ENCODE measurements around the gene DBNL.
"Not testable (repeated sequence)": the region's sequence is repeated elsewhere in the genome, so short reads cannot be mapped to it uniquely, and the experiment has no call there.

DBNL gene

GRCh38 chr7:44044315-44045225, at the start of gene DBNL:
TSS of gene DBNL (plus strand) at chr7:44044702. CDS start at chr7:44044738, 36 bp downstream.
- DNase-seq = peak; percentile 95

- not testable (repeated sequence) for DNase-seq
Observed at GRCh38 chr7:43997532-43997931, 47.0 kb upstream of the DBNL start, which contains the start of gene SPDYE1. TSS of gene SPDYE1 (plus strand) at chr7:43997897. CDS start at chr7:43999950, 2,053 bp downstream.

DNA sequence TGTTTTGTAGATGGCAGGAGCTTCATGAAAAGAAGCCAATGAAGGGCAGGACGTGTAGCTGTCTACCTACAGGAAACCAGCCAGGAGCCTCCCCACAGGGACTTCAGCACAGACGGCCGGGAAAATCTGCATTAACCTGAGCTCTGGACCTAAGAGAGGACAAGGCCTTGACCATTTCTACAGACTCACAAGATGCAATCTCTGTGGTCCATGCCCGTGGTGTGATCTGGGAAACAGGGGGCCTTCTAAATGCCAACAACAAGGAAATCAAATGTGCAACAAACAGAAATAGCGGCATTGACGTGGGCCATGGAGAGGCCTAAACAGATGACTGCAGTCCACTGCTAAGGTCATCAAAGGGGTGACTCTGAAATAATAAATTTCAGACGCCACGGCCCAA, 32.4 kb upstream of the DBNL start:
- not testable (repeated sequence) for DNase-seq

DNA sequence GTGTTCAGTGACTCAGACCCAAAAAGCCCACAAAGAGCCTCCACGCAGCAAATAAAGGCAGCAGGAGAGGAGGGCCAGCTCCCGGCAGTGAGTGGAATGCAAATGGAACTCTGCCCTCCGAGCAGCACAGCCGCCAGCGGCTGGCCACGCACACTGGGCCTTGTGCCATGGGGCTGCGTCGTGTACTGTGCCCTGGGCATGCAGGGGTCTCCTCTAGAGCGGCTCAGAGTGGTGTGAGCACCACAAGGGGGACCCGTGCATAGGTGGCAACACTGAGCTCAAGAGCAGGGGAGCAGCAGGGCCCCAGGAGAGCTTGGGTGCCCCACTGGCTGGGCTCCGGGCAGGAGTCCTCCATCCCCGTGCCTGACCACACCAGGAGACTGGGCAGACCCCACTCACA, 29.4 kb upstream of the DBNL start:
- not testable (repeated sequence) for DNase-seq

- peak; percentile 99 for DNase-seq
Observed at GRCh38 chr7:44018857-44019807, 25.4 kb upstream of the DBNL start.

- DNase-seq = not testable (repeated sequence)
Observed at GRCh38 chr7:44019825-44020224, 24.7 kb upstream of the DBNL start.

DNA sequence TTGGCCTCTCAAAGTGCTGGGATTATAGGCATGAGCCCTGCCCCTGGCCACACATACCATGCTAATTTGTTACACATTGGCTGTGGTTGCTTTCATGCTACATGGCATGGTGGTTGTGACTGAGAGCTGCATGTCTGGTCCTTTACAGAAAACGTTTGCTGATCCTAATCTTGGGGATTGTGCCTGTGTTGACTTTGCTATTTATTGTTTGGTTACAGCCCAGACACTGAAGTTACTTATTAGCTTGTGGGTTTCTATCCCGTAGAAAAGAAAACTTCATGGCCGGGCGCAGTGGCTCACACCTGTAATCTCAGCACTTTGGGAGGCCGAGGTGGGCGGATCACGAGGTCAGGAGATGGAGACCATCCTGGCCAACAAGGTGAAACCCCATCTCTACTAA, 22.4 kb upstream of the DBNL start:
- DNase-seq = not testable (repeated sequence)

DNA sequence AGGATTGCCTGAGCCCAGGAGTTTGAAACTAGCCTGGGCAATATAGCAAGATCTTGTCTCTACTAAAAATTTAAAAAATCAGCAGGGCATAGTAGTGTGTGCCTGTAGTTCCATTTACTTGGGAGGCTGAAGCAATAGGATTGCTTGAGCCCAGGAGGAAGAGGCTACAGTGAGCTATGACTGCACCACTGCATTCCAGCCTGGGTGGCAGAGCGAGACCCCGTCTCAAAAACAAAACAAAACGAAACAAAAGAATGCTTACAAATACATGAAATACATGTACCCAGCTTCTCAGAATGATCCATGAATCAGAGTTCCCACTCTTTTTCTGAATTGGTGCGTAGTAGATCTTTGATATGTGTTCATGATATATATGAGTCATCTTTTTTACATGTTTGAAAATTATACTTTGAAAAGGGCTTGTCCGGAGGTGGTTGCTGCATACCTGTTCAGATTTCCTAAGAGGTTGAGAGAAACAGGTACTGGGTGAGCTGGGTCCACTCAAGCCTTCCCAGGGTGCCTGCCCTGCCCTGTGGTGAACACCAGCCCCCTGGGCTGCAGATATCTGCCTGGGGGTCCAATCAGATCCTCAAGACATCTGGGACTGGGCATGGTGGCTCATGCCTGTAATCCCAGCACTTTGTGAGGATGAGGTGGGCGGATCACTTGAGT, 21.6 kb upstream of the DBNL start:
- not testable (repeated sequence) for DNase-seq

DNA sequence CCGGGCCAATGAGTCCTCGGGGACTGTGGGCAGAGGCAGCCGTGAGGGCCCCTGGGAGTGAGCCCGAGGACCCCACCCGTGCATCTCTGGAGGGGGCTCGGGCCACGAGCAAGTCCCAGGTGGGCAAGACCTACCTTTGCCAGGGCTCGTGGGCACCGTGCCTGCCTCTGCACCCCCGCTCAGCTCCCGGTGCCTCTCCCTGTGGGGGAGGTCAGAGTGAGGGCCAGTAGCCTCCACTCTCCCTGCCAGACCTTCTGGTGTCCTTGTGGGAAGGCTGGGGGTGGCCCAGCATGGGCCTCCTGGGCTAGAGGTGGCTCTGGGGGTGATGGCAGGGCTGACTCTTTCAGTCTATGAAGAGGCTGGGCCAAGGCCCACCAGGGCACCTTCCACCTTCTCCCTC, 15.1 kb upstream of the DBNL start:
- DNase-seq = not testable (repeated sequence)

DNA sequence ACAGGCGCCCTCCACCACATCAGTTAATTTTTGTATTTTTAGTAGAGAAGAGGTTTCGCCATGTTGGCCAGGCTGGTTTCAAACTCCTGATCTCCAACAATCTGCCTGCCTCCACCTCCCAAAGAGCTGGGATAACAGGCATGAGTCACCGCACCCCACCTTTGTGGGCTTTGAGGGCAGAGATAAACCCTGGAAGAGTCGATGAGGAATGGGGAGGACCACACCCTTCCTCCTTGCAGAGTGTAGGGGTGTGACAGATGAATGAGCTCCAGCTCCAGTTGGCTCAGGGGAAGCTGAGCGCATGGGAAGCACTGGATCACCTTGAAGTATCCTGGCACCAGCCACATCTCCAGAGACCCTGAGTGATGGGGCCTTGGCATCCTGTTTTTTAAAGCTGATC, 14.5 kb upstream of the DBNL start:
- not testable (repeated sequence) for DNase-seq

DNA sequence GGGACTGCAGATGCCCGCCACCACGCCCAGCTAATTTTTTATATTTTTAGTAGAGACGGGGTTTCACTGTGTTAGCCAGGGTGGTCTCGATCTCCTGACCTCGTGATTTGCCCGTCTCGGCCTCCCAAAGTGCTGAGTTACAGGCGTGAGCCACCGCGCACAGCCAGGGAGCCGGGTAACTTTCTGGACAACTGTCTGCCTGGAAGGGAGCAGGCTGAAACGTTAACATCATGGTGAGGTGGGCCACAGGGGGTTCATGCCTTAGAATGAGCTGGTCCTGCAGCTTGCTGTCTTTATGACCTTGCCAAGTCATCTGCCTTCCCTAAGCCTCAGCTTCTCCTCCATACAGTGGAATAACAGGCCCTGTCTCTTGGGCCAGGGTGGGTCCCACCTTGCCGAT, 13.2 kb upstream of the DBNL start:
- DNase-seq = not testable (repeated sequence)

- DNase-seq = not testable (repeated sequence)
Observed at GRCh38 chr7:44032031-44032430, 12.5 kb upstream of the DBNL start.

- DNase-seq = not testable (repeated sequence)
Observed at GRCh38 chr7:44033971-44034844, 10.3 kb upstream of the DBNL start.

GRCh38 chr7:44036364-44036763, 8.1 kb upstream of the DBNL start:
- peak; percentile 56 for DNase-seq

GRCh38 chr7:44037951-44038350, 6.6 kb upstream of the DBNL start:
- not testable (repeated sequence) for DNase-seq

DNA sequence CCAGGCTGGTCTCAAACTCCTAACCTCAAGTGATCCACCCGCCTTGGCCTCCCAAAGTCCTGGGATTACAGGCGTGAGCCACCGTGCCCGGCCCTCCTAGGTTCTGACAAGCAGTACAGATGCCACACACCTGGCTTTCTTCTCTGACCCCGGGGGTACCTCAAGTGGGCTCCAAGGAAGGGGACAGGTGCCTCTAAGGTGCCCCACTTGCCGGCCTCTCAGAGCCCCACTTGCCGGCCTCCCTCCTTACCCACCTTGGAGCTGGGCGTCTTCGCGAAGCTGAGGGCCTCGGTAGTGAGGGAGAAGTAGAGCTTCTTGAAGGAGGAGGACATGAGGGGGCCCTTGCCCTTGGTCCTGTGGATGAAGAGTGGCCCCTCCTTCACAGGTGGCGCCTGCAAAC, 5.9 kb upstream of the DBNL start:
- not testable (repeated sequence) for DNase-seq

DNA sequence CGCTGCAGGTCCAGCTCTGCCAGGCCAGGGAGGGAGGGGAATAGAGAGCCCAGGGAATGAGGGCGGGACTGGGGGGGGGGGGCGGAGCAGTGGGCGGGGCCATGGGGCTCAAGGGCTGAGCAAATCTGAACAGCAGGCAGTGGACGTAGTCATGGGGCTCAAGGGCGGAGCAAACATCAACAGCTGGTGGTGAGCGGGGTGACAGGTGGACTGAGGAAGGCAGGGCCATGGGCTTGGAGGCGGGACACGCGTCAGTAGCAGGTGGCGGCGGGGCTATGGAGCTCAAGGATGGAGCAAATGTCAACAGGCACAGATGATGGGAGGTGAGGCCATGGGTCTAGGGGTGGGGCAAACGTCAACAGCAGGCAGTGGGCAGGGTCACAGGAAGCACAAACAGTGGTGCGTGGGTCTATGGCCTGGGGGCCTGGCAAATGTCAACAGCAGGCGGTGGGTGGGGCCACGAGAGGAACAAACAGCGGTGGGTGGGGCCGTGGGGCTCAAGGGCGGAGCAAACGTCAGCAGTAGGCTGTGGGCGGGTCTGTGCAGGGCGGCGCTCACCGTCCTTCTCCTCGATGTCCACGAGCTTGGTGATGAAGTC, 5.4 kb upstream of the DBNL start:
- DNase-seq = peak; percentile 90

DNA sequence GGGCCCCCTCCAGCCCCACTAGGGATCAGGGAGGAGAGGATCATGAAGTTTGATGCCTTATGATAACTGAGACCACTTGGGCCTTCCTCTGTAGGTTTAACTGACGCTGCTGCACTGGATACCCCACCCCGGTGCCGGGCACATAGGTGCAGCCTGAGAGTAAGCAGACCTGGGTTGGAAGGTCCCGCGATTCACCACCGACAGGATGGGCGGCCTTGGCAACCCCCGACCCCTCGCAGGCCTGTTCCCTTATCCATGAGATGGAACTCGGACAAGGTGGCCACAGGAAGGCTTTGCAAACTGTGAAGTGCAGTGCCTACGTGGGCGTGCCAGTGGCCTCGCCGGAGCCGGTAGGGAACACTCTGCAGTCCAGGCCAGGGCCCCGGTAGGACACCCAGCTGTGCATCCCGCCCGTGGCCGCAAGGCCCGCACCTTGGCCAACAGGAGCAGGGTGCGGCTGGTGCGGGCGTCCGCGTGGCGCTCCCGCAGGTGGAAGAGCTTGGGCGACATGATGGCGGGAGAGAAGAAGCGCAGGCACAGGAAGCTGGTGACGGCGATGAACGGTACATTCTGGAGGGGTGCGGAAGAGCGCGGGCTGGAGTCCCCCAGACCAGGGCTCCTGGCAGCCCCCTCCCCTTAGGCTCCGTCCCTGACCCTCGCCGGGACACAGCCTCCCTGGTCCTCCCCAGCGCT, 4.6 kb upstream of the DBNL start:
- DNase-seq = not testable (repeated sequence)

GRCh38 chr7:44040493-44040891, 4.0 kb upstream of the DBNL start:
- DNase-seq = peak; percentile 60

DNA sequence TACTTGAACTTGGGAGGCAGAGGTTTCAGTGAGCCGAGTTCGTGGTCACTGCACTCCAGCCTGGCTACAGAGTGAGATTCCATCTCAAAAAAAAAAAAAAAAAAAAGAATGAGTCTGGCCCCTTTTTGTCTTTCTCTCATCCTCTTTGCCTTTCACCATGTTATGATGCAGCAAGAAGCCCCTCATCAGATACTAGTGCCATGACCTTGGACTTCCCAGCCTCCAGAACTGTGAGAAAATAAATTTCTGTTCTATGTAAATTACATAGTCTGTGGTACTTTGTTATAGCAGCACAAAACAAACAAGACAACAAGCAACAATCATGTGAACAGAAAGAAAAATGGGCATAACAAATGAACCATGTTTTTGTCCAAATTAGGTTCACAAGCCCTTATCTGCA, 2.3 kb upstream of the DBNL start:
- no peak for DNase-seq

DNA sequence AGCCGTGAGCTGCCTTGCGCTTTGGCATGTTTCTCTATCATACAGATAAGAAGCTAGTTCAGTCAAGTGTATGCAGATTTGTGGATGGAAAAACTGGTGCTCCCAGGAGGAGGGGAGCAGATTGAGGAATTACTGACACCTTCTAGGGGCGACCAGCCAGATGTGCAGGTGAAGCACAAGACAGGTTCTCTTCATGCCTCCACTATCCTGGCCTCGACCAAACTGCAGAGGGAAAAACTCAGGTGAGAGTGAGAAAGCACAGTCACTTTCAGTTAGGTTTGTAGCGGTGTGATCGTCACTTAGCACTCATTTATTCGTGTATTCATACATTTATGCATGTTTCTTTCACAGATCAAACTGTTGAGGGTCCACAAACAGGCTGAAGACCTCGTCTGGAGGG, 600 bp upstream of the DBNL start:
- DNase-seq = no peak

All from activated CD4-positive, CD25-positive, alpha-beta regulatory T cell treated with anti-CD3 and anti-CD28 coated beads, Interleukin-2, amount 50 U/mL, for 72 hours (primary cell).